Measurements from ENCODE around the gene ADISSP.

Gene ADISSP

GRCh38 chr20:3767427-3768341 is at the start of gene ADISSP:
Gene ADISSP (minus strand): TSS chr20:3767753. CDS start chr20:3760100, 7,653 bp downstream.
- DNase-seq = peak; percentile 94 to 100

- DNase-seq = no peak
Observed at GRCh38 chr20:3815703-3816315, 48.3 kb upstream of the ADISSP start.

- no peak for DNase-seq
Observed at GRCh38 chr20:3814928-3815495, 47.5 kb upstream of the ADISSP start.

- DNase-seq = no peak
Observed at GRCh38 chr20:3813848-3814581, 46.5 kb upstream of the ADISSP start.

GRCh38 chr20:3812975-3813847 is 45.7 kb upstream of the ADISSP start:
- DNase-seq = no peak

- DNase-seq = no peak
Observed at GRCh38 chr20:3812259-3812681, 44.7 kb upstream of the ADISSP start.

GRCh38 chr20:3811467-3812258 is 44.1 kb upstream of the ADISSP start:
- DNase-seq = peak; percentile 16 to 46

- no peak for DNase-seq
Observed at GRCh38 chr20:3808544-3808943, 41.0 kb upstream of the ADISSP start.

- DNase-seq = no peak
Observed at GRCh38 chr20:3804781-3805180, 37.2 kb upstream of the ADISSP start.

GRCh38 chr20:3804254-3804751 is 36.8 kb upstream of the ADISSP start:
- no peak for DNase-seq

- DNase-seq = no peak
Observed at GRCh38 chr20:3803854-3804253, 36.3 kb upstream of the ADISSP start.

- DNase-seq = no peak
Observed at GRCh38 chr20:3803289-3803688, 35.7 kb upstream of the ADISSP start.

- no peak for DNase-seq
Observed at GRCh38 chr20:3802524-3803239, 35.1 kb upstream of the ADISSP start.

- no peak for DNase-seq
Observed at GRCh38 chr20:3801846-3802245, 34.3 kb upstream of the ADISSP start.

- no peak for DNase-seq
Observed at GRCh38 chr20:3801299-3801698, 33.7 kb upstream of the ADISSP start.

GRCh38 chr20:3800878-3801260 is 33.3 kb upstream of the ADISSP start:
- DNase-seq = no peak

GRCh38 chr20:3800256-3800877 is 32.8 kb upstream of the ADISSP start:
- peak in 1 of 2 experiments; percentile 71 for DNase-seq

GRCh38 chr20:3798908-3799248 is 31.3 kb upstream of the ADISSP start:
- DNase-seq = no peak

GRCh38 chr20:3798373-3798768 is 30.8 kb upstream of the ADISSP start:
- DNase-seq = no peak

Measured in NCI-H526 (cell line).